Naive thymus-derived CD4-positive, alpha-beta T cell (primary cell): ENCODE measurements around the gene PNPLA2. TPM values are rescaled to one million over a fixed set of nuclear protein-coding genes. Genes with fewer than 3 reads are reported as not detected.
A peak's percentile ranks its signal among the peaks of the same experiment; 100 is the strongest.

Source experiments
- ATAC-seq: fragments of 150-1000 bp; cut with Tn5 transposase; 2 replicates; pipeline ENCODE4 v1.10.0; 2021; ENCODE audit warnings: mild to moderate bottlenecking, moderate library complexity
- CTCF ChIA-PET: fragments of 350-600 bp; sonication (Branson Sonifier 250); formaldehyde crosslinking; loops from one replicate; lab custom pipeline; 2021; ENCODE audit warnings: antibody characterized with exemption; lab: Charles Lee
- POLR2A ChIA-PET: fragments of 350-600 bp; sonication (Branson Sonifier 250); formaldehyde crosslinking; loops from one replicate; lab custom pipeline; 2021; ENCODE audit warnings: antibody characterized with exemption, inconsistent platforms; lab: Charles Lee
- DNase-seq, 9 donors: peaks; one replicate each; pipeline versions ENCODE4 v3.0.0 to v3.0.0-alpha.2; 2020 to 2022; ENCODE audit warnings: mixed read lengths in 1 of 9
- H3K27ac ChIP-seq: one replicate; pipeline ENCODE4 v1.7.0; 2013; ENCODE audit warnings: mild to moderate bottlenecking, low read depth, low read length, moderate library complexity
- H3K27me3 ChIP-seq, 2 donors: one replicate each; pipeline ENCODE4 v1.7.0; 2013; ENCODE audit warnings: low read length in 2 of 2, mild to moderate bottlenecking in 2 of 2, moderate library complexity in 2 of 2; ENCODE audit not compliant: control insufficient read depth in 2 of 2, insufficient read depth in 2 of 2
- H3K36me3 ChIP-seq, 3 experiments: 1 replicate in 2 of 3; 2 replicates in 1 of 3; pipeline ENCODE4 v1.7.0; 2013; ENCODE audit warnings: low read length in 3 of 3, mild to moderate bottlenecking in 3 of 3, moderate library complexity in 1 of 3; ENCODE audit not compliant: insufficient read depth in 3 of 3, control insufficient read depth in 2 of 3
- H3K4me1 ChIP-seq, 2 donors: one replicate each; pipeline ENCODE4 v1.7.0; 2013; ENCODE audit warnings: low read length in 2 of 2, mild to moderate bottlenecking in 2 of 2, moderate library complexity in 1 of 2; ENCODE audit not compliant: control insufficient read depth in 2 of 2, insufficient read depth in 2 of 2
- H3K4me3 ChIP-seq: 2 replicates; pipeline ENCODE4 v1.7.0; 2013; ENCODE audit warnings: mild to moderate bottlenecking, low read length
- H3K9me3 ChIP-seq, 3 experiments: 1 replicate in 2 of 3; 2 replicates in 1 of 3; pipeline ENCODE4 v1.7.0; 2013; ENCODE audit warnings: low read length in 3 of 3; ENCODE audit not compliant: control insufficient read depth in 2 of 3
- H3K27ac Mint-ChIP-seq, 9 donors: one replicate each; pipeline ENCODE4 v1.8.0; 2020 to 2022; ENCODE audit warnings: mixed read lengths in 9 of 9, mild to moderate bottlenecking in 8 of 9, moderate library complexity in 5 of 9, inconsistent platforms in 2 of 9
- H3K27me3 Mint-ChIP-seq, 5 donors: one replicate each; pipeline ENCODE4 v1.8.0; 2021 to 2022; ENCODE audit warnings: mixed read lengths in 5 of 5, mild to moderate bottlenecking in 1 of 5
- H3K36me3 Mint-ChIP-seq, 5 donors: one replicate each; pipeline ENCODE4 v1.8.0; 2020 to 2022; ENCODE audit warnings: mixed read lengths in 5 of 5, mild to moderate bottlenecking in 3 of 5, inconsistent platforms in 1 of 5
- H3K4me1 Mint-ChIP-seq, 7 donors: one replicate each; pipeline ENCODE4 v1.8.0; 2020 to 2022; ENCODE audit warnings: mixed read lengths in 7 of 7, mild to moderate bottlenecking in 3 of 7, inconsistent platforms in 1 of 7
- H3K4me3 Mint-ChIP-seq, 10 donors: one replicate each; pipeline ENCODE4 v1.8.0; 2020 to 2022; ENCODE audit warnings: mild to moderate bottlenecking in 10 of 10, mixed read lengths in 10 of 10, moderate library complexity in 6 of 10, inconsistent platforms in 2 of 10
- H3K9me3 Mint-ChIP-seq, 11 donors: one replicate each; pipeline ENCODE4 v1.8.0; 2020 to 2022; ENCODE audit warnings: mixed read lengths in 11 of 11, mild to moderate bottlenecking in 4 of 11, inconsistent platforms in 1 of 11, moderate library complexity in 1 of 11
- intact Hi-C, 2 donors: fragments of 100-400 bp; cut with micrococcal nuclease; formaldehyde crosslinking; loops; one replicate each; pipeline ENCODE4 v1.15.1; 2023
- polyA plus RNA-seq, 2 donors: library from polyadenylated mRNA; unstranded; fragments of 300-500 nt; fragmentation: Illumina TruSeq; gene quantifications; one replicate each; pipeline ENCODE4 v1.2.3, GENCODE V29; 2021
- total RNA-seq, 6 experiments: library from RNA in 5 of 6; stranded (reverse) in 5 of 6; gene quantifications; 1 replicate in 5 of 6; 2 replicates in 1 of 6; pipeline ENCODE4 v1.2.3 and lab custom pipeline; 2021 to 2026

Gene PNPLA2
- total and polyA plus RNA-seq, 7 experiments from 2014 or later: 26.0 to 237 (median 203) TPM

DNA sequence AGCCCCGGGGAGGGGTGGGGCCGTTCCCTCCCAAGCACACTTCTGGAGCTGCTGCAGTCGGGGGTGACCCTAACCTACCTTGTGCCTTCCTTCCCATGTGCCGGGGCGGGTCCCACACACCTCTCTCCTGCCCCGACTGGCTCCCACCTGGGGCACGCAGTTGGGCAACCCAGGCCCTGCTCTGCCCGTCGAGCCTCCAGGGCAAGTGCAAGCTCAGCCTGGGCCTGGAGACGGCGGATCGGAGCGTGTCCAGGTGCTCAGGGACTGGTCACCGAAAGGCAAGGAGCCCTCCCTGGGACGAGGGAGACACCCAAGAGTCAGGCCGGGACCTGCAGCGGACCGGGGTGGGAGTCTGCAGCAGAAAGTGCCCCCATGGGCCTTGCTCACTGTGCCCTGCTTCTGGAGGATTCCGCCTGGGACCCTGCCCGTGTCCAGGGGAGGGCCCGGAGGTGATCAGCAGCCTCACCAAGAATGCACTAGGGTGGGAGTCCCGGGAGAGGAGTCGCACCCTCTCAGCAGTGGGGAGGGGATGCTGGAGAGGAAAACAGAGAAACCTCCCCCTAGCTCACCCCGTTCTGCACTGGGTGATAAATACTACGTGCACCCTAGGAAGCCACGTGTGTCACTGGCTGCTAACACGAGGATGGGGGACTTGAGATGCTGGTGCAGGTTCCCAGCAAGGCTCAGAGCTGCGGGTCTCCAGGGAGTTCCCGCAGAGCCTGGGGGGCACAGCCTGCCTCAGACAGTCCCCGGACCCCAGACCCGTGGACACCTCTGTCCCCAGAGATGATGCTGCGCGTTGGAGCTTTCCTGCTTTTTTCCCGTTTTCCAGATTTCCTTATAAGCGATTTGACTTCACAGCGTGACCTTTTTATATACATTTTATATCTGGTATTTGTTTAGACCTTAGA, 36.2 kb upstream of the PNPLA2 start:
- Mint-ChIP-seq H3K27me3 (no peaks in the 10 kb centered on the region), H3K4me3 (no peak overlapping the region), H3K9me3 (no peaks in the 10 kb centered on the region), H3K36me3 (no peaks in the 10 kb centered on the region), H3K27ac (no peak overlapping the region), H3K4me1 (peaks cover 4 to 18% (median 11%) of the 10 kb centered on the region in 7 donors)
- CTCF ChIA-PET: no interaction called here
- no peaks in the 10 kb centered on the region for H3K9me3 ChIP-seq
- peaks cover 0 to 4% (median 0%) of the 10 kb centered on the region in 3 experiments for H3K36me3 ChIP-seq
- ATAC-seq (no peak), DNase-seq (no peak)
- no peak overlapping the region for H3K4me3 ChIP-seq
- peaks cover 4 to 5% of the 10 kb centered on the region in 2 donors for H3K4me1 ChIP-seq
- H3K27ac ChIP-seq: no peak overlapping the region
- intact Hi-C loops: no loop called here
- POLR2A ChIA-PET: interaction anchor here (0.9 kb wide), 1 partner anchor 13 kb away, joined by 3 read pairs; no protein-coding TSS in a partner anchor
- H3K27me3 ChIP-seq: no peaks in the 10 kb centered on the region

DNA sequence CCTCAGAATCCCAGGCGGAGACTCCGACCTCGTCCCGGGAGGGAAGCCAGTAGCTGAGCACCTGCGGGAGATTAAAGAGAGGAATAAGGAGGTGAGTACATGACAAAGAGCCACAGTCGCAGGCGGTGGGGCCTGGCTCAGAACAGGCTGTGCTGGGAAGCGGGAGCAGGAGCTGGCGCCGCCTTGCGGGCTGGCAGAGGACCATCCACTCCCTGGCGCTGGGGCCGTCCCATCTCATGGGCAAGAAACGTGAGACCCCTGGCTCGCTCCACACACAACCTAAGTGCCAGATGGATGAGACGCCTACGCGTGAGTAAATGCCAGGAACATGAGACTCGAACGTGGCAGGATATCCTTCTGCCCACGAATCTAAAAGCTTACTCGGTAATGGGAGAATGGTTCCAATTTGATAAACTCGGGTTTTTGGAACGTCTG, 35.1 kb upstream of the PNPLA2 start:
- H3K27ac ChIP-seq: no peak overlapping the region
- Mint-ChIP-seq H3K4me1 (peaks cover 4 to 21% (median 13%) of the 10 kb centered on the region in 7 donors), H3K27me3 (no peaks in the 10 kb centered on the region), H3K4me3 (no peak overlapping the region), H3K36me3 (no peaks in the 10 kb centered on the region), H3K27ac (no peak overlapping the region), H3K9me3 (no peaks in the 10 kb centered on the region)
- peak in 1 of 9 donors; percentile 33 for DNase-seq
- H3K27me3 ChIP-seq: no peaks in the 10 kb centered on the region
- ChIA-PET CTCF (no interaction called here), POLR2A (no interaction called here)
- H3K4me1 ChIP-seq: no peaks in the 10 kb centered on the region
- H3K4me3 ChIP-seq: no peak overlapping the region
- no peaks in the 10 kb centered on the region for H3K9me3 ChIP-seq
- ATAC-seq: peak; percentile 76
- intact Hi-C loops: no loop called here
- peaks cover 0 to 4% (median 0%) of the 10 kb centered on the region in 3 experiments for H3K36me3 ChIP-seq

DNA sequence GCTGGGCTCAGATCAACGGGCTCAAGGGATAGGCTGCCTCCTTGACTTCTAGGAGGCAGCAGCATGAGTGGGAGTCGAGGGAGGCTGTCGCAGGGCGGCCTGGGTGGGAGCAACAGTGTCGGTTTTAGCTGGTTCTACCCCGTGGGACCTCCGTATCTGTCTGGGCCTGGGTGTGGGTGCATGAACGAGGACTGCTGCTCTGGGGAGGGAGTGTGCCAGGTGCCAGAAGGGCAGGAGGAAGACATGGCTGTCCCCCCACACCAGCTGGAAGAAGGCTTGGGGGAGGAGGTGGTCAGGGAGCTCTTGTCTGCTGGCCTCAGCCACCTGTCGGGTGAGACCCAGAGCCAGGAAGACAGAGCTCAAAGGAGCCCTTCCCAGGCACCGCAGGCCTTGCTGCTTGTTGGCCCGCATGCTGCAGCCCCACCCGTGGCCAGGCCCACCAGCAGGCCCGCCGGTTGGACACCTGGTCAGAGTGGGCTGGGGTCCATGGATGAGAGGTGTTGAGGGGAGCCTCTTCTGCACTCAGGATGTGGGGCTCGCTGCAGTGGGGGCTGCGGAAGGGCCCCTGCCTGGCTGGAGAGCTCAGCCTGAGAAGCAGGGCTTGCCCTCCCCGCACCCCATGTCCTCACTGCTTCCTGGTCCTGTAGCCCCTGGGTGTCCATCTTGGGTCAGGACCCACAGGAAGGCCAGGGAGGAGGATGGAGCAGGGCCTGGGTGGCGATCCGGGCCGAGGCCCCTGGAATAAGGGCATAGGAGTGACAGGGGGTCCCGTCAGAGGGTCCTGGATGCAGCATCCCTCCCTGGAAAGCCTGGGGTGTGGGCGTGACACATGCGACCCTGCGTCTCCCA, 32.3 kb upstream of the PNPLA2 start:
- no peak overlapping the region for H3K27ac Mint-ChIP-seq
- peaks cover 0 to 5% (median 0%) of the 10 kb centered on the region in 5 donors for H3K36me3 Mint-ChIP-seq
- no peaks in the 10 kb centered on the region for H3K9me3 Mint-ChIP-seq
- no peak overlapping the region for H3K27ac ChIP-seq
- intact Hi-C loops: no loop called here
- no peaks in the 10 kb centered on the region for H3K27me3 ChIP-seq
- H3K36me3 ChIP-seq: peaks cover 0 to 9% (median 0%) of the 10 kb centered on the region in 3 experiments
- H3K4me3 Mint-ChIP-seq: no peak overlapping the region
- H3K27me3 Mint-ChIP-seq: no peaks in the 10 kb centered on the region
- H3K4me3 ChIP-seq: no peak overlapping the region
- no peaks in the 10 kb centered on the region for H3K4me1 ChIP-seq
- ATAC-seq (no peak), DNase-seq (peak in 1 of 9 donors; percentile 8)
- ChIA-PET POLR2A (interaction anchor here (1.8 kb wide), 1 partner anchor 10 kb away, joined by 7 read pairs; no protein-coding TSS in a partner anchor), CTCF (no interaction called here)
- H3K9me3 ChIP-seq: no peaks in the 10 kb centered on the region
- peaks cover 0 to 14% (median 2%) of the 10 kb centered on the region in 7 donors for H3K4me1 Mint-ChIP-seq

DNA sequence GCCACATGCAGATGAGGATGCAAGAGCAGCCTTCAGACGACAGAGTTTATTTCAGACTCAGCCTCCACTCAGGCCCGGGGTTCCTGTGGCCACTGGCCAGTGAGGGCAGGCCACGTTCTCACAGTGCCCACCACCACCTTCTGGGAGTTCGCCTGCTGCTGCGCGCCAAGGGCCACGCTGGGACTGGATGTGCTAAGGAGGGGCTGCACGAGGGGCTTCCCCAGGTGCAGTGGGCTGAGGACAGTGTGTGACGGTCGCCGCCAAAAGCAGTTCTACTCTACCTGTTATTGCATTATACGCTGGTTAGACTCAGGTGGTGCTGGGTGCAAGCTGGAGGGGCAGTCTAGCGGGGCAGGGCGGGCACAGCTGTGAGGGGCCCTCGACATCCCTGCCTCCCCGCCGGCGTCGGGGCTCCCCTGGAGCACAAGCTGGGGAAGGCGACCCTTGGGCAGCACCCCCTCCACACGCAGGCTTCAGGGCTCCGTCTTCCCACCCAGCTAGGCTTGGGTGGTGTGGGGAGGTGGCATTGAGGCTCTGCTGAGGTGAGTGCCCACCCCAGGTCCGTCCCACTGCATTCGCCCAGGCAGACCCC, 31.5 kb upstream of the PNPLA2 start:
- Histone ChIP-seq H3K4me1 (no peaks in the 10 kb centered on the region), H3K9me3 (no peaks in the 10 kb centered on the region), H3K36me3 (peaks cover 0 to 16% (median 0%) of the 10 kb centered on the region in 3 experiments), H3K27me3 (no peaks in the 10 kb centered on the region), H3K4me3 (no peak overlapping the region), H3K27ac (no peak overlapping the region)
- H3K4me1 Mint-ChIP-seq: peaks cover 0 to 12% (median 2%) of the 10 kb centered on the region in 7 donors
- H3K27ac Mint-ChIP-seq: no peak overlapping the region
- ChIA-PET CTCF (no interaction called here), POLR2A (no interaction called here)
- peaks cover 0 to 5% (median 0%) of the 10 kb centered on the region in 5 donors for H3K36me3 Mint-ChIP-seq
- H3K27me3 Mint-ChIP-seq: no peaks in the 10 kb centered on the region
- no peak for ATAC-seq
- no peaks in the 10 kb centered on the region for H3K9me3 Mint-ChIP-seq
- intact Hi-C loops: no loop called here
- DNase-seq: peak in 1 of 9 donors; percentile 7
- no peak overlapping the region for H3K4me3 Mint-ChIP-seq

DNA sequence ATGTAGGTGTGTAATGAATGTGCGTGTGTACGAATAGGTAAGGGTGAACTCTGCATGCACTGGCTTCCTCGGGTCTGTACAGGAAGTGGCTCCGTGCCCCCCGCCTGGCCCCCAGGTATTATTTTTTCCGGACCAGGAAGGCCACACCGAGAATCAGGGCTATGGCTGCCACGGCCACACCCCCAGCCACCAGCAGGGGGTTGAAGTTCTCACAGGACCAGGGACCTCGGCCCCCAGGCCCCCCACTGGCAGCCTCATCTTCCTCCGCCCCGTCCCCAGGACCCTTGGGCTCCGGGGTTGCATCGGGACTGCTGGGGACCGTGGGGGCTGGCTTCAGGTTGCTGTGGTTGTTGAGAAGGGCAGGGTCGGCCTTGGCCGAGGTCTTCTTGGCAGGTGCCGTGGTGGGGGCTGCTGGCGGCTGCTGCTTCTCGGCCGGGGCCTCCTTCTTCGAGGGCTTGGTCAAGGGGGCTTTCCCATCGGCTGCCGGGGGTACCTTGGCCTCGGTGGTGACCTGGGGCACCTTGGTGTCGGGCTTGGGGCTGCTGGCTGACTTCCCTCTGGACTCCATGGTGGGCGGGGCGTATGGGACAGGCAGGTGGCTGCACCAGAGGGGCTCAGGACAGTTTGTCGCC, 30.6 kb upstream of the PNPLA2 start:
- no peaks in the 10 kb centered on the region for H3K27me3 ChIP-seq
- POLR2A ChIA-PET: no interaction called here
- CTCF ChIA-PET: no interaction called here
- intact Hi-C loops: no loop called here
- Mint-ChIP-seq H3K27ac (no peak overlapping the region), H3K27me3 (no peaks in the 10 kb centered on the region), H3K4me3 (peak overlapping the region in 1 of 10 donors; percentile 25), H3K9me3 (no peaks in the 10 kb centered on the region), H3K36me3 (peaks cover 0 to 5% (median 0%) of the 10 kb centered on the region in 5 donors), H3K4me1 (peaks cover 0 to 12% (median 2%) of the 10 kb centered on the region in 7 donors)
- H3K36me3 ChIP-seq: peaks cover 0 to 26% (median 0%) of the 10 kb centered on the region in 3 experiments
- no peak overlapping the region for H3K4me3 ChIP-seq
- no peaks in the 10 kb centered on the region for H3K4me1 ChIP-seq
- no peaks in the 10 kb centered on the region for H3K9me3 ChIP-seq
- DNase-seq: peak in 1 of 9 donors; percentile 8
- H3K27ac ChIP-seq: no peak overlapping the region
- no peak for ATAC-seq
